Measurements from ENCODE around the gene MEOX1.

The MEOX1 gene

DNA sequence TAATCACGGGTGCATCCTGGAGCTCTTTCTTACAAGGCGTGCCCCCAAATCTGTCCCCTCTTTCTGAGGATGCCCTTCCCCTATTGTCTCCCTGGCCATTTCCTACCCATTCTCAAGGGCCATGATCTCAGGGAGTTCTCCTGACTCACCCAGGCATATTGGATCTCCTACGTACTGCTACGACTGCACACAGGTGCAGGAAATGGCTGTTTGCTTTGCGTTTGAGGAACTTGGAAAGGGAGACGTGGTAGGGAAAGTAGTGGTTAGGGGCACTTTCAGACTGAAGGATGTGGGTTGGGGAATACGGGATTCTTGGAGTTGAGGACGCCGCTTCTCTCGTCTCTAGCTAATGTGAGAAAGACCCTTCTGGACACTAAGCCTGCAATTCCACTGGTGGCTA is 18.7 kb upstream of the MEOX1 start:
- no peak for DNase-seq (ENCODE audit: low spot score)

DNA sequence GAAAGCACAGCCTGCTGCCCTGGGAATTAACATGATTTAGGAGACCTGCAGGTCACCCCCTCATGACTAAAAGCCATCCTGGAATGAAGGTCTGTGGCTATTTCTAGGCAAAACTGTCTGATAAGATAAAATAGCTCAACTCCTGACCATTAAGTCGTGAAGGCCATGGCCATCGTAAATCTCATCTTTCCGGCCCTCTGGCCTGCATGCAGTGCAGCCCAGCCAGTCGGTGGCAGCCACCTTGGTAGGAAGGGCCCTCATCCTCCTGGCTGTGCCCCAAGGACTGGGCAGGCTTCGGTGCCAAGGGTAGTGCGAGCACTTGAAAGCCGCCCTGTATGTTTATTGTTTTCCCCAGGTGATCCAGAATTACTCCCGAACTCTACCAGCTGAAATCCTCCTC is 18.2 kb upstream of the MEOX1 start:
- no peak for DNase-seq (ENCODE audit: low spot score)

DNA sequence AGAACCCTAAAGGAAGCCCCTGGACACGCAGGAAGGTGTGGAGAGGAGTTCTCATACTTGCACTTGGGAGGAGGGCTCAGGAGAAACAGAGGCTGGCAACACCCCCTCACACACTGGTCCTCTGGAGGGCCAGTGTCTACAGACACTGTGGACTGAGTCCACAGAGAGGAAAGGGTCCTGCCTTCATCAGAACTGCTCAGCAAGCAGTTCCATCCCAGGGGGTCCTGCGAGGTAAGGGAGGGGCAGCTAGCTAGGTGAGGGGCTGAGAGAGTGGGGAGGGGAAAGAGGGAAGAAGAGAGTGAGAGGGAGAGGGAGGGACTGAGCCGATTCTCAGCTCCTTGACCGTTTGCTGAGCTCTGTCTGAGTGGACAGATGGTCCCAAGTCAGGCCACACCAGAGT is 17.7 kb upstream of the MEOX1 start:
- DNase-seq (ENCODE audit: low spot score), result no peak

GRCh38 chr17:43676471-43676870 is 14.7 kb upstream of the MEOX1 start:
- DNase-seq (ENCODE audit: low spot score), result no peak

DNA sequence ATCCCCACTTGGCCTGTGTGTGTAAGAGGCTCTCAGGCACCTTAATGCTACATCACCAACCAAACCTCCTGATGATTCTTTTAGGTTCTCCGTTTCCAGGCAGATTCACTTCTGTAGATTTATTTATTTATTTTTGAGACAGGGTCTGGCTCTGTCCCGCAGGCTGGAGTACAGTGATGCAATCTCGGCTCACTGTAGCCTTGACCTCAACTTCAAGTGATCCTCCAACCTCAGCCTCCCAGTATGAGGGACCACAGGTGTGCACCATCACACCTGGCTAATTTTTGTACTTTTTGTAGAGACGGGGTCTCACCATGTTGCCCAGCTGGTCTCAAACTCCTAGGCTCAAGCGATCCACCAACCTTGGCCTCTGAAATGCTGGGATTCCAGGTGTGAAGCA is 12.7 kb upstream of the MEOX1 start:
- DNase-seq (ENCODE audit: low spot score), result no peak

DNA sequence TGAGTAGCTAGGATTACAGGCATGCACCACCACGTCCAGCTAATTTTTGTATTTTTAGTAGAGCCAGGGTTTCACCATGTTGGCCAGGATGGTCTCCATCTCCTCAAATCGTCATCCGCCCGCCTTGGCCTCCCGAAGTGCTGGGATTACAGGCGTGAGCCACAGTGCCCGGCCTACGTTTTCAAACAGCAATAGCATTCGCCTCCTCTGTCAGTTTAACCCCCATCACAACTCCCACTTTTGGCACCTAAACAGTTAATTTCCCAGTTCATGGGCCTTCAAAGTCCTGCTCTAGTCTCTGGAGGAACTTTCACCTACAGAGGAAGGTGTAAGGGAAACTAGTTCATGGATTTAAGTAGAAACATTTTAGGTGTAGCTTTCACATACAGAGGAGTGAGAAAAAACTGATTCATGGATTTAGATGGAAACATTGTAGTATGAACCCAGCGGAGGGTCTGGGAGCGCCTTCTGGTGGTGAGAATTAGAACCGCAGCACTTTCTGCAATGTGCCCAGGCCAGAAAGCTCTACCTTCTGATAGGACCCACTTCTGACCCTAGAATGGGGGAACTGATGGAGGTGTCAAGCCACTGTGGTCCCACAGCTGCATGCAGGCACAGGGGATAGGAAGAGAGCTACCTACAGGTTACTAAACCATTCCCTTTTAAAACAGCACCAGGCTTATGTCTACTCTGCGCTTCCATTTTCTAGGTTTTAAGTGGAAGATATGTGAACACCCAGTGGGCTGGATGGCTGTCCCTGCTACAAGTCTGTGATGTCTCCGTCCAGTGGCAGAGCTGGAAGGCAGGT is 12.0 kb upstream of the MEOX1 start:
- peak; percentile 73 for DNase-seq (ENCODE audit: low spot score)

DNA sequence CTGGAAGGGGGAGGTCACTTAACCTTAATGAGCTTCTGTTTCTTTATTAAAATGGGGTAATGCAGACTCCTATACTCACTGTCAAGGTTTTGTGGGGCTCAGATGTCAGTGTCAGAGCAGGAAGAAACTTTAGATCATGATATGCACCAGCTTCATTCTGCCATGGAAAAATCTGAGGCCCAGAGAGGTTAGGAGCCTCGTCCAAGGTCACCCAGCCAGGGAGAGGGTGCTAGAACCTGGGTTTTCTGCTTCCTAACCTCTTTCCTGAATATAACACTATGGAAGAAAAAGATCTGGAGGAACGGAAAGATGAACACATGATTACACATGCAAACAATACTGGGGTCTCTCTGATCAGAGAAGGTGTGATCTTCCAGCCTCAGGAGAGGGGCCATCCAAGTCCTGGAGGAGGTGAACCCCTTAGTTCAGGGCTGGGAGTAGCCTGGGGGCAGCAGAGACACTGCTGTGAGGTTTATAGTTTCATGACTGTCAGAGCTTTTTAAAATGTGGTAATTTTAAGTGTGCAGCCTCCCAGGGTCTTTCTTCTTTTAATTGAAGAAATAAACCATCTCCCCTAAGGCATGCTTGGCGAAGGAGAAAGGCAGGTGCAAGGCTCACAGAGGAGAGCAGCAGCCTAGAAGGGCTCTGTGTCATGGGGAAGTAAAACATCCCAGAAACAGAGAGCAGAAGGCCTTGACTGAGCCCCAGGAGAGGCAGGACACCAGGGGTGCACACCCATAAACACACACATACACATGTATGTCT is 10.2 kb upstream of the MEOX1 start:
- DNase-seq (ENCODE audit: low spot score), result no peak

DNA sequence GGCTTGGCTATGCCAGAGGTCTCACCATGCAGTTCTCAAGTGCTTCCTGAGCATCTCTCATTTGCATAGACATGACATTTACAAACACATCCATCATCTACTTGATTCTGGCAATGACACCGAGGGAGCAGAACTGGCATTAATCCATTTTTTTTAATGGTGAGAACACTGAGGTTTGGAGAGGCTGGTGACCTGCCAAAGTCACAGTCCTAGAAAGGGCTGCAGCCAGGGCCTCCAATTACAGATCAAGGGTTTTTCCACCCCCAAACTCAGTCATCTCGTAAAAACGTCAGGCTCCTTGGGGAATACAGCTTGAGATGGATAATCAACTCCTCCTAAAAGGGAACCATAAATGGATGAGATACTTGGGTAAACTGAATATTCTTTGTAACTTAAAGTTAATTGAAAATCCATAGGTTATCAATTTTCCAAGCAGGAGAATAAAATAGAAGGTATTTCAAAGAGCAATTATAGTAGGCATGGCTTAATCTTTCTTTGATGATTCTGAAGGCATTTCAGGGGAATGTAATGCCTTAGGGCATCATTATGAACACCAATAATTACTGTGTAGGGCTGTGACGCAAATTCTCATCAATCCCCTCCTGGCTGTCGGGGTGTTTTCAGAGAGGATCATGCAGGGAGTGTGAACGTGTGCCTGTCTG is 9.4 kb upstream of the MEOX1 start:
- no peak for DNase-seq (ENCODE audit: low spot score)

GRCh38 chr17:43670645-43671030 is 8.9 kb upstream of the MEOX1 start:
- DNase-seq (ENCODE audit: low spot score), result no peak

DNA sequence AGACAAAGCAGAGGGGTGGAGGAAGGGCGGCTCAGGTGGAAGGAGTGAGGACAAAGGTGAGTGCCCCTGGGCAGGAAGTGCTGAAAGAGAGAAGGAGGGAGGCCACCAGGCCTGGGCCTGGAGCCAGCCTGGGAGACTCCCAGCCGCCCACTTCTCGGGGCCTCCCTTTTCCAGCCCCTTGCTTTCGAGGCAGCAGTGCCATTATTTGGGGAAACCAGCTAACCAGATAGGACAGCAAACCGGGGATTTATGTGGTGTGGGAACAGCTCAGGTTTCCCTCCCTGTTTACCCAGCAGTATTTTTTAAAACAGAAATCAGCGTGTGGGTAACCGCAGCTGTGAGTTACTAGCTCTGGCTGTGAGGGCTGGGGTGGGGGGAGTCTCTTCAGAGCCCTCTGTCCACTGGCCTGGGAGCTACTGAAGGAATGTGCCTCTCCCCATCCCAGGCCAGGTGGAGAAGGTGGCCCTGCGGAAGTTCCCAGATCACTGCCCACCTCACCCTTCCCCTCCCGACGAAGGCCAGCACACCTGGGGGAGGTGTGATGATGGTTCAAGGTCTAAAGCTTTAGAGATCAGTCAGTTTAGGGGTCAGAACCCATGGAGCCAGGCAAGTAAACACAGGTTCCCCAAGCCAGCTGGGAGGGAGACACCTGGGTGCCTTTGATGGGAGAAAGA is 8.4 kb upstream of the MEOX1 start:
- DNase-seq (ENCODE audit: low spot score), result no peak

GRCh38 chr17:43667947-43668348 is 6.2 kb upstream of the MEOX1 start:
- peak; percentile 70 for DNase-seq (ENCODE audit: low spot score)

DNA sequence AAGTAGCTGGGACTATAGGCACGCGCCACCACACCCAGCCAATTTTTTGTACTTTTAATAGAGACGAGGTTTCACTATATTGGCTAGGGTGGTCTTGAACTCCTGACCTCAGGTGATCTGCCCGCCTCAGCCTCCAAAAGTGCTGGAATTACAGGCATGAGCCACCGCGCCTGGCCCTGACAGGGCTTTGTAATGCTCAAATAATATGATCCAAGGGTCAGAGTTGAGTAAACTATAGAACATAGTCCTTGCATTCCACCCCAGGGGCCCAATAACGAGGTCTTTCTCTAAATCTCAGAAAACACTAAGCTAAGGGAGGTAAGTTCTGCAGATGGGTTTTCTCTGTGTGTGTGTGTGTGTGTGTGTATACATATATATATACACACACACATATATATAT is 5.8 kb upstream of the MEOX1 start:
- no peak for DNase-seq (ENCODE audit: low spot score)

- no peak for DNase-seq (ENCODE audit: low spot score)
These were observed 4.2 kb upstream of the MEOX1 start for GRCh38 chr17:43665937-43666236.

- DNase-seq (ENCODE audit: low spot score), result no peak
These were observed 3.6 kb upstream of the MEOX1 start for GRCh38 chr17:43665084-43665936.

GRCh38 chr17:43664096-43664495 is 2.4 kb upstream of the MEOX1 start:
- no peak for DNase-seq (ENCODE audit: low spot score)

DNA sequence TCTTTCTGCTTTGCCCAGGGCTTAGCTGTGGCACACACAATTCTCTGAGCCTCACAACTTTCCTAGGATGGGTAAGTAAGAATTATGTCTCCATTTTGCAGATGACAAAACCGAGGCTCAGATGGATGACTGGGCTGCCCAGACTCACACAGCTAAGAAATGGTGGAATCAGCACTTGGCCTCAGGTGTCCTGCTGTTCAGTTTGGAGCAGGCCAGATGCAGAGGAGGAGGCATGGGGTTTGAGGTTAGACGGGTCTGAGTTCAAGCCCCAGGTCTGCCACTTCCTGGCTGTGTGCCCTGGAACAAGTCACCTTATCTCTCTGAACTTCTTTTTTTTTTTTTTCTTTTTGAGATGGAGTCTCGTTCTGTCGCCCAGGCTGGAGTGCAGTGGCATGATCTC is 1.7 kb upstream of the MEOX1 start:
- no peak for DNase-seq (ENCODE audit: low spot score)

DNA sequence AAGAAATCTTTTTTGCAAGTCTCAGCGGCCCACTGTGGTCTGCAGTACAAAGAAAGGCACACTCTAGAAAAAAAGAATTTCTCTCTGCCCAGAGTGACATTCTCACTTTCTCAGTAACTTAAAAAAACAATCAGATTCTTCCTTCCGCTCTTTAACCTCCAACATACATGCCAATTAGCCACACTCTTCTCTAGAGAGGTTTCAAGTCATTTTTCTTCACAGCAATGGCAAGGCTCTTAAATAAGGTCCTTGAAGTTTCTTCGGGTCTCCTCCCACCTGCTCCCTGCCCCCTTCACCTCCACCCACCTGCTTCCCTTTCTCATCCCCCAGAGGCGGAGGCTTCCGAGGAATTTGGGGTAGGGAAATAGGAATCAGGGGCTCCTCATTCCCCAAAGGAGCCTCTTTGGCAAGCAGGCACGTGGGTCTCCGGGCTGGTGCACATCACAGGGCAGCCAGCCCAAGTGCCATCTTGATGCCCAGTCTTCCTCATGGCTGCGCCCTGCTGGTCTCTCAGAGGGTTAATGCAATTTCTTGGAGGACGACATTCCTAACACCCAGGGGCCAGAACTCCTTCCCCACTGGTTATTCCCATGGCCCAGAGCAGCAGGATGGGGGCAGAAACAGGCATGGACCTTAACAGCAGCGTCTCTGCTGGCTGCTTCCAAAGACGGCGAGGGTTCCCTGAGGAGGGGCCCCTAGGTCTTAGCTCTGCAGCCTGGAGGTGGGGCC is 855 bp upstream of the MEOX1 start:
- DNase-seq (ENCODE audit: low spot score), result peak; percentile 45

DNA sequence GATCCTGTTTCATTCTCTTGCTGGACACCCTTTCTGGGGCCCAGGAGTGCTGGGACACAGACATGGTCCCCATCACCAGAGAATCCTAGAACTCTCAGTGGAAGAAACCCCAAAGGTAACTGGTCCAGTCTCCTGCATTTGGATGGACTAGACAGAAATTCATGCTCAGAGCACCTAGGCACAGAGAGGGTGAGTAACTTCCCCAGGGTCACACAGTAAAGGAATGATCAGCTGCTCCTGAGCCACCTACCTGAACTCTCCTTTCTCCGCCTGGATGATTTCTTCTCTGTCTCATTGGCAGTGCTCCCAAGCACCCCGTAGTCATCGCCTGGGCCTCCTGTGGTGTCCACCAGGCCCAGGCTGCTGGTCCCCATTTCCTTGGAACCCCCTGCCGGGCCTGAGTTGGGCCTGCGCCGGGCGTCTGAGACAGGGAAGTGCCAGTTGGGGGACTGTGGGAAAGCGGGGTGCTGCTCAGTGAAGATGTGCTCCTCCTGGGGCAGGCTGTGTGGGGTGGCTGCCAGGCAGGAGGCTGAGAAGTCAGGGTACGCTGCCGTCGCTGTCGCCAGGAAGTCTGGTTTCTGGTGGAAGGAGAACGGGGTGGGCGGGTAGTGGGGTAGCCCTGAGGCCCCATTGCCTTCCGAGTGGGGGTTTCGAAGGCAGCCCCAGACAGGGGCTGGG is 767 bp downstream of the MEOX1 start:
- DNase-seq (ENCODE audit: low spot score), result peak; percentile 15

GRCh38 chr17:43659823-43660617 is 1.7 kb downstream of the MEOX1 start:
- DNase-seq (ENCODE audit: low spot score), result no peak

- no peak for DNase-seq (ENCODE audit: low spot score)
These were observed 2.8 kb downstream of the MEOX1 start for GRCh38 chr17:43658900-43659299.
